GM23338 (cell line): Measurements from ENCODE around the gene CCDC121. TPM values are rescaled to one million over a fixed set of nuclear protein-coding genes. Genes with fewer than 3 reads are reported as not detected.
A peak's percentile ranks its signal among the peaks of the same experiment; 100 is the strongest.

Experiments used
- ATAC-seq: fragments of 200-7000 bp; cut with Tn5 transposase; 3 replicates; pipeline ENCODE4 v1.9.1; 2020
- DNase-seq: peaks from one replicate; pipeline ENCODE4 v3.0.0-alpha.2; 2015; ENCODE audit warnings: low spot score
- H2AFZ ChIP-seq: fragments of 200-600 bp; sonication (generic); 2 replicates; pipeline ENCODE4 v1.8.0; 2016; ENCODE audit warnings: antibody characterized with exemption, mild to moderate bottlenecking, moderate library complexity
- H3F3A ChIP-seq: fragments of 200-600 bp; sonication (generic); replicated peaks from 2 replicates; pipeline ENCODE4 v1.8.0; 2017; ENCODE audit warnings: antibody characterized with exemption, mixed run types, low read depth
- H3K27ac ChIP-seq: fragments of 200-600 bp; sonication (generic); 2 replicates; pipeline ENCODE4 v1.6.1; 2016; ENCODE audit warnings: low read depth
- H3K27me3 ChIP-seq: fragments of 200-600 bp; sonication (generic); 2 replicates; pipeline ENCODE4 v1.8.0; 2016; ENCODE audit warnings: mild to moderate bottlenecking, mixed run types, moderate library complexity; ENCODE audit not compliant: insufficient read depth
- H3K36me3 ChIP-seq: fragments of 200-600 bp; sonication (generic); 2 replicates; pipeline ENCODE4 v1.8.0; 2016; ENCODE audit warnings: mild to moderate bottlenecking; ENCODE audit not compliant: insufficient read depth
- H3K4me1 ChIP-seq: fragments of 200-600 bp; sonication (generic); 2 replicates; pipeline ENCODE4 v1.8.0; 2016; ENCODE audit warnings: mild to moderate bottlenecking, moderate library complexity; ENCODE audit not compliant: insufficient read depth
- H3K4me2 ChIP-seq: fragments of 200-600 bp; sonication (generic); 2 replicates; pipeline ENCODE4 v1.7.1; 2017; ENCODE audit warnings: mixed run types
- H3K4me3 ChIP-seq: fragments of 200-600 bp; sonication (generic); 2 replicates; pipeline ENCODE4 v1.6.1; 2016; ENCODE audit warnings: mixed run types
- H3K79me2 ChIP-seq: fragments of 200-600 bp; sonication (generic); replicated peaks from 2 replicates; pipeline ENCODE4 v1.8.0; 2017; ENCODE audit warnings: mild to moderate bottlenecking; ENCODE audit not compliant: insufficient read depth
- H3K9me2 ChIP-seq: fragments of 200-600 bp; sonication (generic); 2 replicates; pipeline ENCODE4 v1.8.0; 2017; ENCODE audit not compliant: insufficient read depth
- H4K20me1 ChIP-seq: fragments of 200-600 bp; sonication (generic); replicated peaks from 2 replicates; pipeline ENCODE4 v1.8.0; 2017; ENCODE audit warnings: mild to moderate bottlenecking; ENCODE audit not compliant: insufficient read depth
- H3K27ac Mint-ChIP-seq: 2 replicates; pipeline ENCODE4 v1.8.0; 2020; ENCODE audit warnings: inconsistent platforms, mild to moderate bottlenecking, moderate library complexity, mixed read lengths
- H3K27me3 Mint-ChIP-seq: 3 replicates; pipeline ENCODE4 v1.8.0; 2022; ENCODE audit warnings: low read depth, mild to moderate bottlenecking, moderate library complexity, mixed read lengths, inconsistent platforms; ENCODE audit not compliant: insufficient read depth, poor library complexity
- H3K36me3 Mint-ChIP-seq: 3 replicates; pipeline ENCODE4 v1.8.0; 2021; ENCODE audit warnings: low read depth, mild to moderate bottlenecking, inconsistent platforms, moderate library complexity, mixed read lengths
- H3K4me1 Mint-ChIP-seq: 3 replicates; pipeline ENCODE4 v1.8.0; 2020; ENCODE audit warnings: mild to moderate bottlenecking, inconsistent platforms, mixed read lengths
- H3K4me3 Mint-ChIP-seq: 3 replicates; pipeline ENCODE4 v1.8.0; 2021; ENCODE audit warnings: moderate library complexity, mild to moderate bottlenecking, inconsistent platforms, mixed read lengths
- H3K9me3 Mint-ChIP-seq: 3 replicates; pipeline ENCODE4 v1.8.0; 2020; ENCODE audit warnings: moderate library complexity, mild to moderate bottlenecking, inconsistent platforms, mixed read lengths
- EZH2 ChIP-seq: fragments of 200-600 bp; sonication (generic); IDR thresholded peaks from one replicate; pipeline ENCODE4 v1.8.0; 2017; ENCODE audit warnings: antibody characterized with exemption, mild to moderate bottlenecking, low read depth; ENCODE audit not compliant: unreplicated experiment
- EZH2phosphoT487 ChIP-seq: fragments of 200-600 bp; sonication (generic); IDR thresholded peaks from one replicate; pipeline ENCODE4 v1.8.1; 2018; ENCODE audit warnings: antibody characterized with exemption; ENCODE audit not compliant: unreplicated experiment
- JUNB ChIP-seq: IDR thresholded peaks from one replicate; pipeline ENCODE4 v1.6.1; 2016; ENCODE audit warnings: antibody characterized with exemption; ENCODE audit not compliant: unreplicated experiment
- NANOG ChIP-seq: IDR thresholded peaks from 2 replicates; pipeline ENCODE4 v1.6.1; 2016; ENCODE audit warnings: antibody characterized with exemption, borderline replicate concordance
- ZNF114 ChIP-seq: fragments of 250-450 bp; sonication (Bioruptor Pico); IDR thresholded peaks from 2 replicates; pipeline ENCODE4 v1.5.0; 2020; ENCODE audit warnings: mild to moderate bottlenecking, moderate library complexity
- ZNF331 ChIP-seq: fragments of 250-450 bp; sonication (Bioruptor Pico); IDR thresholded peaks from 2 replicates; pipeline ENCODE4 v1.5.0; 2020; ENCODE audit warnings: low read depth, mild to moderate bottlenecking, moderate library complexity
- polyA plus RNA-seq: library from polyadenylated mRNA; unstranded; fragments of >200 nt; fragmentation: Nextera tagmentation; extraction: Ambion mirVana; gene quantifications from 2 replicates; pipeline ENCODE4 v1.2.1, GENCODE V29; 2016
- total RNA-seq: library from RNA; depleted of rRNA; stranded (reverse); fragments of >200 nt; shearing (Covaris generic); gene quantifications from 2 replicates; pipeline ENCODE4 v1.2.3, GENCODE V29; 2014
- TF ChIP-seq, protein P1 (sequence below), 2 experiments: fragments of 200-600 bp in 1 of 2; sonication (generic) in 1 of 2; conservative IDR thresholded peaks; 2 replicates each; pipeline versions ENCODE4 v1.5.1 to v1.6.1; 2016 to 2017; ENCODE audit warnings: antibody characterized with exemption in 2 of 2, low read depth in 2 of 2, mild to moderate bottlenecking in 2 of 2, moderate library complexity in 1 of 2
- TF ChIP-seq, protein P2 (sequence below): IDR thresholded peaks from 2 replicates; pipeline ENCODE4 v1.6.1; 2016; ENCODE audit warnings: antibody characterized with exemption
- TF ChIP-seq, protein P3 (sequence below): IDR thresholded peaks from one replicate; pipeline ENCODE4 v1.6.1; 2018; ENCODE audit warnings: antibody characterized with exemption; ENCODE audit not compliant: unreplicated experiment

The CCDC121 gene
- total and polyA plus RNA-seq, 2 experiments from 2014 or later: 1.6 to 1.9 TPM

GRCh38 chr2:27621524-27621923 lies 7.3 kb downstream of the CCDC121 start:
- Mint-ChIP-seq H3K27me3 (peaks cover 1% of the 10 kb centered on the region), H3K4me3 (no peak overlapping the region), H3K9me3 (no peaks in the 10 kb centered on the region; the same call in 2 of the 3 replicates)

GRCh38 chr2:27615316-27615715 lies 13.5 kb downstream of the CCDC121 start:
- no peak for ATAC-seq
- TF ChIP-seq NANOG: no peak
- H2AFZ ChIP-seq: no peak overlapping the region
- Mint-ChIP-seq H3K36me3 (peaks cover 49% of the 10 kb centered on the region), H3K27ac (no peak overlapping the region), H3K27me3 (peaks cover 1% of the 10 kb centered on the region), H3K4me3 (no peak overlapping the region), H3K4me1 (no peaks in the 10 kb centered on the region), H3K9me3 (no peaks in the 10 kb centered on the region; the same call in 2 of the 3 replicates)
- no peaks in the 10 kb centered on the region for H3K27me3 ChIP-seq
- H3K4me1 ChIP-seq: no peaks in the 10 kb centered on the region
- DNase-seq: no peak
- no peak overlapping the region for H3K4me2 ChIP-seq
- 0 out of 2 replicates have a peak, but pooled peaks cover 4% of the 10 kb centered on the region for H3K79me2 ChIP-seq
- peaks cover 14% of the 10 kb centered on the region for H4K20me1 ChIP-seq
- no peak overlapping the region for H3K4me3 ChIP-seq
- no peaks in the 10 kb centered on the region for H3K9me2 ChIP-seq
- no peak overlapping the region for H3K27ac ChIP-seq
- no peaks in the 10 kb centered on the region; the same call in 1 of the 2 replicates for H3F3A ChIP-seq
- H3K36me3 ChIP-seq: peaks cover 39% of the 10 kb centered on the region

More at GRCh38 chr2:27621524-27621923, 7.3 kb downstream of the CCDC121 start:
- Histone ChIP-seq H4K20me1 (0 out of 2 replicates have a peak, but pooled peaks cover 9% of the 10 kb centered on the region), H3K27ac (no peak overlapping the region), H3K4me1 (peaks cover 4% of the 10 kb centered on the region; the same call in 1 of the 2 replicates), H3K79me2 (no peaks in the 10 kb centered on the region), H3K36me3 (peaks cover 20% of the 10 kb centered on the region), H2AFZ (no peak overlapping the region), H3K4me2 (no peak overlapping the region), H3K4me3 (no peak overlapping the region), H3F3A (no peaks in the 10 kb centered on the region; the same call in 1 of the 2 replicates), H3K9me2 (no peaks in the 10 kb centered on the region), H3K27me3 (no peaks in the 10 kb centered on the region)
- Mint-ChIP-seq H3K27ac (no peak overlapping the region), H3K4me1 (peaks cover 10% of the 10 kb centered on the region; the same call in 2 of the 3 replicates), H3K36me3 (peaks cover 42% of the 10 kb centered on the region)
- ATAC-seq (peak; percentile 68), DNase-seq (peak; percentile 48)
- TF ChIP-seq, protein P1, sequence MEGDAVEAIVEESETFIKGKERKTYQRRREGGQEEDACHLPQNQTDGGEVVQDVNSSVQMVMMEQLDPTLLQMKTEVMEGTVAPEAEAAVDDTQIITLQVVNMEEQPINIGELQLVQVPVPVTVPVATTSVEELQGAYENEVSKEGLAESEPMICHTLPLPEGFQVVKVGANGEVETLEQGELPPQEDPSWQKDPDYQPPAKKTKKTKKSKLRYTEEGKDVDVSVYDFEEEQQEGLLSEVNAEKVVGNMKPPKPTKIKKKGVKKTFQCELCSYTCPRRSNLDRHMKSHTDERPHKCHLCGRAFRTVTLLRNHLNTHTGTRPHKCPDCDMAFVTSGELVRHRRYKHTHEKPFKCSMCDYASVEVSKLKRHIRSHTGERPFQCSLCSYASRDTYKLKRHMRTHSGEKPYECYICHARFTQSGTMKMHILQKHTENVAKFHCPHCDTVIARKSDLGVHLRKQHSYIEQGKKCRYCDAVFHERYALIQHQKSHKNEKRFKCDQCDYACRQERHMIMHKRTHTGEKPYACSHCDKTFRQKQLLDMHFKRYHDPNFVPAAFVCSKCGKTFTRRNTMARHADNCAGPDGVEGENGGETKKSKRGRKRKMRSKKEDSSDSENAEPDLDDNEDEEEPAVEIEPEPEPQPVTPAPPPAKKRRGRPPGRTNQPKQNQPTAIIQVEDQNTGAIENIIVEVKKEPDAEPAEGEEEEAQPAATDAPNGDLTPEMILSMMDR (conservative IDR thresholded peaks at IDR 0.05; ENCODE audit: low read depth in 2 of 2): peak; percentile 46 to 49
- TF ChIP-seq, protein P2, sequence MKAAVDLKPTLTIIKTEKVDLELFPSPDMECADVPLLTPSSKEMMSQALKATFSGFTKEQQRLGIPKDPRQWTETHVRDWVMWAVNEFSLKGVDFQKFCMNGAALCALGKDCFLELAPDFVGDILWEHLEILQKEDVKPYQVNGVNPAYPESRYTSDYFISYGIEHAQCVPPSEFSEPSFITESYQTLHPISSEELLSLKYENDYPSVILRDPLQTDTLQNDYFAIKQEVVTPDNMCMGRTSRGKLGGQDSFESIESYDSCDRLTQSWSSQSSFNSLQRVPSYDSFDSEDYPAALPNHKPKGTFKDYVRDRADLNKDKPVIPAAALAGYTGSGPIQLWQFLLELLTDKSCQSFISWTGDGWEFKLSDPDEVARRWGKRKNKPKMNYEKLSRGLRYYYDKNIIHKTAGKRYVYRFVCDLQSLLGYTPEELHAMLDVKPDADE: no peak
- no peak for TF ChIP-seq EZH2phosphoT487

DNA sequence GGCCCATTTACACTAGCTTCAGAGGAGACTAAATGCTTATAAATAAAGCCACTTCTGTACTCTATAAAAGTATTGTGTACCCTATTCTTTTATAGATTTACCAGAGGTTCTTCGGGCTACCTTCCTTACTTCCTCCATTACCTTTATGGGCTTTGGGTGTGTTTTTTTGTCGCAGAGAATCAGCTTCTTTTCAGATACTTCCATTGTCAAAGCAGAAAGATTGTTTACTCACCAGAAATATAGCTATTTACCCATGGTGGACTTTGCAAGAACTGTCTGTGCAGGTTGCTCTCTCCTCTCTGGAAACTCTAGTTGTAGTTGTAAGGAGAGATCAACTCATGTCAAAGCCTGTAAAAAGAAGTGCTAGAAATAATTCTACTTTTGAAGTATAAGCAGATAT lies 14.8 kb downstream of the CCDC121 start:
- H3K36me3 ChIP-seq: peaks cover 42% of the 10 kb centered on the region
- DNase-seq: no peak
- TF ChIP-seq EZH2phosphoT487 (no peak), ZNF331 (CRISPR knock-in tag) (no peak), ZNF114 (CRISPR knock-in tag) (no peak), JUNB (no peak), EZH2 (no peak), NANOG (no peak)
- TF ChIP-seq, protein P2: no peak
- TF ChIP-seq, protein P3, sequence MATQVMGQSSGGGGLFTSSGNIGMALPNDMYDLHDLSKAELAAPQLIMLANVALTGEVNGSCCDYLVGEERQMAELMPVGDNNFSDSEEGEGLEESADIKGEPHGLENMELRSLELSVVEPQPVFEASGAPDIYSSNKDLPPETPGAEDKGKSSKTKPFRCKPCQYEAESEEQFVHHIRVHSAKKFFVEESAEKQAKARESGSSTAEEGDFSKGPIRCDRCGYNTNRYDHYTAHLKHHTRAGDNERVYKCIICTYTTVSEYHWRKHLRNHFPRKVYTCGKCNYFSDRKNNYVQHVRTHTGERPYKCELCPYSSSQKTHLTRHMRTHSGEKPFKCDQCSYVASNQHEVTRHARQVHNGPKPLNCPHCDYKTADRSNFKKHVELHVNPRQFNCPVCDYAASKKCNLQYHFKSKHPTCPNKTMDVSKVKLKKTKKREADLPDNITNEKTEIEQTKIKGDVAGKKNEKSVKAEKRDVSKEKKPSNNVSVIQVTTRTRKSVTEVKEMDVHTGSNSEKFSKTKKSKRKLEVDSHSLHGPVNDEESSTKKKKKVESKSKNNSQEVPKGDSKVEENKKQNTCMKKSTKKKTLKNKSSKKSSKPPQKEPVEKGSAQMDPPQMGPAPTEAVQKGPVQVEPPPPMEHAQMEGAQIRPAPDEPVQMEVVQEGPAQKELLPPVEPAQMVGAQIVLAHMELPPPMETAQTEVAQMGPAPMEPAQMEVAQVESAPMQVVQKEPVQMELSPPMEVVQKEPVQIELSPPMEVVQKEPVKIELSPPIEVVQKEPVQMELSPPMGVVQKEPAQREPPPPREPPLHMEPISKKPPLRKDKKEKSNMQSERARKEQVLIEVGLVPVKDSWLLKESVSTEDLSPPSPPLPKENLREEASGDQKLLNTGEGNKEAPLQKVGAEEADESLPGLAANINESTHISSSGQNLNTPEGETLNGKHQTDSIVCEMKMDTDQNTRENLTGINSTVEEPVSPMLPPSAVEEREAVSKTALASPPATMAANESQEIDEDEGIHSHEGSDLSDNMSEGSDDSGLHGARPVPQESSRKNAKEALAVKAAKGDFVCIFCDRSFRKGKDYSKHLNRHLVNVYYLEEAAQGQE: no peak

More for the DNA sequence above, 14.8 kb downstream of the CCDC121 start:
- Histone ChIP-seq H3K4me1 (no peaks in the 10 kb centered on the region), H3K27ac (no peak overlapping the region), H3K27me3 (no peaks in the 10 kb centered on the region), H3K4me2 (no peak overlapping the region), H2AFZ (no peak overlapping the region), H3F3A (no peaks in the 10 kb centered on the region), H4K20me1 (peaks cover 14% of the 10 kb centered on the region), H3K9me2 (no peaks in the 10 kb centered on the region), H3K4me3 (no peak overlapping the region), H3K79me2 (0 out of 2 replicates have a peak, but pooled peaks cover 4% of the 10 kb centered on the region)
- H3K27ac Mint-ChIP-seq: no peak overlapping the region
- no peak for ATAC-seq
- no peaks in the 10 kb centered on the region for H3K27me3 Mint-ChIP-seq
- peaks cover 45% of the 10 kb centered on the region for H3K36me3 Mint-ChIP-seq
- no peak overlapping the region for H3K4me3 Mint-ChIP-seq
- H3K9me3 Mint-ChIP-seq: no peaks in the 10 kb centered on the region
- no peaks in the 10 kb centered on the region for H3K4me1 Mint-ChIP-seq
